GM12878 (cell line): ENCODE results near the gene ZNF133.

Experiments used
- KDM1A ChIP-seq: fragments of 200-600 bp; sonication (generic); IDR thresholded peaks from 2 replicates; pipeline ENCODE4 v1.6.1; 2016; ENCODE audit warnings: borderline replicate concordance
- MXI1 ChIP-seq: fragments of 150-350 bp; IDR thresholded peaks from 2 replicates; pipeline ENCODE4 v1.6.1; 2011; ENCODE audit warnings: low read depth, mild to moderate bottlenecking, inconsistent platforms, low read length, improper control_type of control experiment

DNA sequence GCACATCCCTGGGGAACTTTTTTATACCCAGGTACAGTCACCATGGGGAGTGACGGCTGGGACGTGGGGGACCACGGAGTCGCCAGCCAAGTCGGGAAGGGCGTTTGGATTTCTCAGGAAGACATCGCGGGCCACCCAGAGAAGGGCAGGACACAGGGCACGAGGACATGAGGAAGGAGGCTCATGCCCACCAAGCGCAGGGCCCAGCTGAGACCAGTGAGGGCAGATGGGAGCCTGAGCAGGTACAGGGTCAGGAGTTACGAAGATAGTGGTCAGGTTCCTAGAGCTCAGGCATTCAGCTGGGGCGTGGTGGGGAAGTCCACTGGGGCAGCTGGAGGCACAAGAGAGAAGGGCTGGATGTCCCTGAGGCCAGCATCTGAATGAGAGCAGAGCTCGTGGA, 74.6 kb downstream of the ZNF133 start:
- TF ChIP-seq KDM1A (no peak), MXI1 (no peak)
